Measurements from ENCODE around the gene PRDM16. TPM values are rescaled to one million over a fixed set of nuclear protein-coding genes. Genes with fewer than 3 reads are reported as not detected.

Gene PRDM16
- total and polyA plus RNA-seq, 2 of the 8 experiments (the other 6 are each of a cell fraction or from before 2014, with no cell fraction given), result 0.39 to 0.43 TPM

DNA sequence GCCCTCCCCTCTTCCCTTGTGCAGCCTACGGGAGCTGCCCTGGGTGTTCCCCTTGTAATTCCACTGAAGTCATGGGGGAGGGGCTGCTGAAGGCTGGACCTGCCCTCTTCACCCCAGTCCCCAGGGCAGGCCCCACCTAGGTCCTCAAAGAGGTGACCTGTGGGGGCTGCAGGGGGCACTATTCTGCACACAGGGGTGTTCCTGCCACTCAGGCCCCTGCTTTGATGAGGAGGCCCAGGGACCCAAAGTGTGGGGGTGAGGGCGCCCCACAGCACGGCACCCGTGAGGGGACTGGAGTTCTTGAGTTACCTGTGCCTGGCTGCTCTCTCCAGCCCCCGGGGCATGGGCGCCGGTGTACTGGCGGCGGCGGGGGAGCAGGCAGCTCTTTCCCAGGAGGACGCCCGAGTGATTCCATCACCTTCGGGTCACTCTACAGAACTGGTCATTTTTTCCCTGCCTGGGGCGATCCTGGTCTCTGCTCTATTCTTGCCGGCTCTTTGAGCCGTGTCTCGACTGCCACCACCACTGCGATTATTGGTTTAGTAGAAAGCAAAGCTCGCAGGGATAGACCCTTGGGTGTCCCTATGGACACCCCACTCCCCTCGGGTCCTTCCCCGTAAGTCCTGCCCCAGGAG, 6.9 kb upstream of the PRDM16 start:
- Histone ChIP-seq H2AFZ (ENCODE audit: low read length) (no peak overlapping the region), H3K79me2 (ENCODE audit: control insufficient read depth in 1 of 2, insufficient read depth in 2 of 2, low read length in 2 of 2) (no peaks in the 10 kb centered on the region), H3K9ac (replicated peaks in 1 of 4; ENCODE audit: extremely low read depth in 1 of 4, low read depth in 3 of 4, low read length in 3 of 4) (no peak overlapping the region), H2AK5ac (ENCODE audit: low read depth, low read length) (no peak overlapping the region), H3K23me2 (ENCODE audit: low read depth, low read length) (peaks cover 4% of the 10 kb centered on the region; the same call in 1 of the 2 replicates), H3K14ac (ENCODE audit: insufficient read length) (no peak overlapping the region), H3K4ac (replicated peaks; ENCODE audit: insufficient read length, low read depth, low read length) (no peak overlapping the region), H3K4me1 (replicated peaks in 1 of 4; ENCODE audit: control insufficient read depth in 3 of 4, insufficient read depth in 4 of 4, low read length in 3 of 4) (peaks cover 0 to 24% (median 11%) of the 10 kb centered on the region in 4 experiments; a peak in 4 of 7 replicates), H2BK12ac (ENCODE audit: low read depth, low read length) (no peak overlapping the region), H3K56ac (replicated peaks; ENCODE audit: insufficient read length, low read depth, low read length) (no peak overlapping the region), H3K9me3 (ENCODE audit: insufficient read depth in 2 of 2, low read depth in 1 of 2, low read length in 1 of 2) (peaks cover 0 to 4% of the 10 kb centered on the region in 2 experiments; a peak in 1 of 4 replicates), H4K5ac (ENCODE audit: insufficient read length, low read depth, low read length) (no peak overlapping the region), H2BK120ac (replicated peaks; ENCODE audit: low read depth, low read length) (no peak overlapping the region), H3K4me2 (ENCODE audit: insufficient read depth in 1 of 2, low read depth in 2 of 2, low read length in 2 of 2) (peak overlapping the region; percentile 69 to 74), H3K4me3 (ENCODE audit: extremely low read depth in 1 of 4, insufficient read depth in 2 of 4, low read depth in 3 of 4, low read length in 4 of 4) (peak overlapping the region in 2 of 4 experiments; percentile 15 to 59; a peak in 4 of 8 replicates), H3K23ac (ENCODE audit: insufficient read length) (no peak overlapping the region), H3K27ac (ENCODE audit: low read depth, low read length) (no peak overlapping the region), H3K18ac (ENCODE audit: extremely low read depth, low read length) (no peak overlapping the region), H4K8ac (ENCODE audit: extremely low read depth, insufficient read depth, low read length) (no peak overlapping the region), H3K27me3 (replicated peaks in 1 of 4; ENCODE audit: control insufficient read depth in 3 of 4, extremely low read depth in 1 of 4, insufficient read depth in 3 of 4, low read length in 3 of 4) (peaks cover 57 to 68% (median 66%) of the 10 kb centered on the region in 4 experiments), H4K20me1 (replicated peaks in 1 of 2; ENCODE audit: control insufficient read depth in 1 of 2, insufficient read depth in 2 of 2, low read length in 2 of 2) (peaks cover 0 to 12% of the 10 kb centered on the region in 2 experiments), H3K36me3 (ENCODE audit: control insufficient read depth in 2 of 4, insufficient read depth in 4 of 4, low read length in 3 of 4) (peaks cover 0 to under 1% (median 0%) of the 10 kb centered on the region in 4 experiments; a peak in 1 of 8 replicates), H2BK20ac (ENCODE audit: low read length) (no peak overlapping the region), H3K79me1 (ENCODE audit: low read depth, low read length) (no peaks in the 10 kb centered on the region), H2BK15ac (ENCODE audit: low read length) (no peak overlapping the region), H2BK5ac (ENCODE audit: low read depth, low read length) (no peak overlapping the region), H4K91ac (replicated peaks; ENCODE audit: insufficient read length, low read length) (no peak overlapping the region)
- 57% methylated on average over 19 of the region's 21 CpGs; no CpG with 5 or more reads in 1 of the 2 experiments for WGBS, 2 experiments (ENCODE audit: extremely low coverage in 1 of 2, insufficient coverage in 1 of 2, insufficient read length in 1 of 2, insufficient replicate concordance in 2 of 2, low coverage in 1 of 2, low lambda C conversion rate in 2 of 2, missing lambda C conversion rate in 1 of 2)
- FAIRE-seq (no peak), DNase-seq (ENCODE audit: low read depth in 1 of 2, low spot score in 2 of 2) (peak in 1 of 2 experiments; percentile 47)
- ChIA-PET CTCF (ENCODE audit: partially characterized antibody) (interaction anchor here (0.5 to 1.1 kb wide), 5 partner anchors 12 to 506 kb away, joined by 3 read pairs; partner anchors contain the start of gene TNFRSF14), POLR2A (ENCODE audit: partially characterized antibody) (no interaction called here)
- TF ChIP-seq RXRA (IDR thresholded peaks at IDR 0.05; ENCODE audit: insufficient read depth, low read depth, low read length) (no peak), CBX5 (IDR thresholded peaks at IDR 0.05; ENCODE audit: low read depth, low read length) (no peak), BRCA1 (IDR thresholded peaks at IDR 0.05; ENCODE audit: low read depth, low read length) (no peak), EP300 (IDR thresholded peaks at IDR 0.05; ENCODE audit: borderline replicate concordance in 1 of 2, low read depth in 2 of 2, low read length in 2 of 2) (no peak), YY1 (IDR thresholded peaks at IDR 0.05; ENCODE audit: low read depth, low read length) (no peak), GTF2F1 (IDR thresholded peaks at IDR 0.05; ENCODE audit: borderline replicate concordance, low read depth, low read length) (no peak)

All from H1 (cell line).